ENCODE results near the gene GOLGA2.
"Not testable (repeated sequence)": the region's sequence is repeated elsewhere in the genome, so short reads cannot be mapped to it uniquely, and the experiment has no call there.

Gene GOLGA2

DNA sequence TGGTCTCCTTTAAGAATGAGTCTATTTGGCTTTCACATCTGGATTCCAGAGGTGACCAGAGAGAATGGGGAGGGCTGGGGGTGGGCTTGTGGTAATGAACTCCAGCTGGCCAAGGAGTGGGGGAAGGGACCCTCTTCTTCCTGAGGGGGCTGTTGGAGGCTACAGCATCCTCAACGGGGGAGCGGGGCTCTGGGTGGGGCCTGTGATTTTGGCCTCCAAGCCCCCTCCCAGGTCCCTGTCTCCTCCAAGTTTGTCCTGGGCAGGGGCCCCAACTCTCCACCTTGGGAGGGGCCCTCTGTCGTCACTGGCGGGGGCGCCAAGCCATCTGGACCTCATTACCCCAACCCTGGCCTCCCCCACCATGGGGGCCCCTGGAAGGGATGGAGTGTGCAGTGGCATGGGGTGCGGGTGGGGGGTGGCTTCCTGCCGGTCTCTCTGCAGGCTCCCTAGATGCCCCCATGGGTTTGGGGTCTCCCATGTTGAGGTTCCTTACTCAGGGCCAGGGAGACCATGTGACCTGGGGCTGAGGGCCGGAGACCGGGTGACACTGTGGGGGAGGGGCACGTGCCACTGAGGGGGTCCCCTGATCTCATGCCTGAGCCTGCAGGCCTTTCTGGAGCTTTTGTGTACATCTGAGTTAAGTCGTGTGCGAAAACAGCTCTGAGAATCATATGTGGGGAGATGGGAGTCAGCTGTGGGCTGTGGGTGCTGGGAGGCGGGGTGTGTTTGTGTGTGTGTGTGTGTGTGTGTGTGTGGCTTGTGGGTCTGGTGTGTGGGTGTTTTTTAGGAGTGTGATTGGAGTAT is 32.4 kb downstream of the GOLGA2 start:
- Histone ChIP-seq H3K9ac (ENCODE audit: low read depth in 1 of 2, low read length in 2 of 2) (no peak overlapping the region), H3K4me1 (ENCODE audit: control insufficient read depth in 2 of 2, insufficient read depth in 2 of 2, low read length in 2 of 2) (no peaks in the 10 kb centered on the region), H3K27me3 (ENCODE audit: control insufficient read depth in 2 of 2, insufficient read depth in 2 of 2, low read length in 2 of 2) (no peaks in the 10 kb centered on the region), H3K9me3 (ENCODE audit: control insufficient read depth in 2 of 2, low read length in 2 of 2) (no peaks in the 10 kb centered on the region), H3K36me3 (ENCODE audit: control insufficient read depth in 2 of 2, insufficient read depth in 2 of 2, low read length in 2 of 2) (no peaks in the 10 kb centered on the region), H3K27ac (ENCODE audit: low read depth in 2 of 2, low read length in 2 of 2) (peak overlapping the region; percentile 48 to 70), H3K4me3 (ENCODE audit: low read length in 2 of 2) (no peak overlapping the region)

DNA sequence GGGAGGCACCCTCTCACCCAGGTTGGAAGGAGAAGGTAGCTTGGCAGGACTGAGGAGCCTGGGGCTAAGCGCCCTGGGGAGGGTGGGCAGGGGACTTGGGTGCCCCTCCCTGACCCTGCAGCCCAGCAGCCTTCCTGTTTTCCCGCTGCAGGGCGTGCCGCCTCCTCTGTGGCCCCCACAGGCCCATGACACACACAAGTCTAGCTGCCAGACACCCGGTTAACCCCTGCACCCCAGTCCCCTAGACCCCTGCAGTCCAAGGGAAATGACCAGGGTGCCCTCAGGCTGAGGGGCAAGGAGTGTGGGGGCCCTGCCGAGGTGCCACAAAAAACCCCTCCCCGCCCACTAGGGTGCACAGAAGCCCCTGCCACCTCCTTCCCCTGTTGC is 33.0 kb downstream of the GOLGA2 start:
- Histone ChIP-seq H3K36me3 (ENCODE audit: control insufficient read depth in 2 of 2, insufficient read depth in 2 of 2, low read length in 2 of 2) (no peaks in the 10 kb centered on the region), H3K9me3 (ENCODE audit: control insufficient read depth in 2 of 2, low read length in 2 of 2) (no peaks in the 10 kb centered on the region), H3K4me3 (ENCODE audit: low read length in 2 of 2) (no peak overlapping the region)

DNA sequence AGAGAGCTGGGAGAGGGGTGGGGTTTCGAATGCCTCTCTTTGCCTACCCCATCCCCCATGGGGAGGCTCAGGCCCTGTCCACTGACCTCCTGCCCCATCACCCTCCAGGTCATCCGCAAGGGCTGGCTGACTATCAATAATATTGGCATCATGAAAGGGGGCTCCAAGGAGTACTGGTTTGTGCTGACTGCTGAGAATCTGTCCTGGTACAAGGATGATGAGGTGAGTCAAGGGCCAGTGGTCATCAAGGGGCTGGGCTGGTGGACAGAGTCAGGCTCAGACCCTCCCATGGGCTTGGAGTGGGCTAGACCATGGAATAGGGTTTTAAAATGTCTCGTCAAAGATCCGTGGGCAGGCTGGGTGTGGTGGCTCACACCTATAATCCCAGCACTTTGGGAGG is 33.7 kb downstream of the GOLGA2 start:
- H3K4me3 ChIP-seq (ENCODE audit: low read length in 2 of 2): no peak overlapping the region
- H3K27ac ChIP-seq (ENCODE audit: low read depth in 2 of 2, low read length in 2 of 2): no peak overlapping the region
- H3K4me1 ChIP-seq (ENCODE audit: control insufficient read depth in 2 of 2, insufficient read depth in 2 of 2, low read length in 2 of 2): no peaks in the 10 kb centered on the region
- no peaks in the 10 kb centered on the region for H3K36me3 ChIP-seq (ENCODE audit: control insufficient read depth in 2 of 2, insufficient read depth in 2 of 2, low read length in 2 of 2)
- H3K27me3 ChIP-seq (ENCODE audit: control insufficient read depth in 2 of 2, insufficient read depth in 2 of 2, low read length in 2 of 2): no peaks in the 10 kb centered on the region
- no peaks in the 10 kb centered on the region for H3K9me3 ChIP-seq (ENCODE audit: control insufficient read depth in 2 of 2, low read length in 2 of 2)
- H3K9ac ChIP-seq (ENCODE audit: low read depth in 1 of 2, low read length in 2 of 2): no peak overlapping the region

More for the DNA sequence above, 33.0 kb downstream of the GOLGA2 start:
- Histone ChIP-seq H3K27me3 (ENCODE audit: control insufficient read depth in 2 of 2, insufficient read depth in 2 of 2, low read length in 2 of 2) (no peaks in the 10 kb centered on the region), H3K9ac (ENCODE audit: low read depth in 1 of 2, low read length in 2 of 2) (no peak overlapping the region), H3K27ac (ENCODE audit: low read depth in 2 of 2, low read length in 2 of 2) (peak overlapping the region; percentile 38 to 48), H3K4me1 (ENCODE audit: control insufficient read depth in 2 of 2, insufficient read depth in 2 of 2, low read length in 2 of 2) (no peaks in the 10 kb centered on the region)

DNA sequence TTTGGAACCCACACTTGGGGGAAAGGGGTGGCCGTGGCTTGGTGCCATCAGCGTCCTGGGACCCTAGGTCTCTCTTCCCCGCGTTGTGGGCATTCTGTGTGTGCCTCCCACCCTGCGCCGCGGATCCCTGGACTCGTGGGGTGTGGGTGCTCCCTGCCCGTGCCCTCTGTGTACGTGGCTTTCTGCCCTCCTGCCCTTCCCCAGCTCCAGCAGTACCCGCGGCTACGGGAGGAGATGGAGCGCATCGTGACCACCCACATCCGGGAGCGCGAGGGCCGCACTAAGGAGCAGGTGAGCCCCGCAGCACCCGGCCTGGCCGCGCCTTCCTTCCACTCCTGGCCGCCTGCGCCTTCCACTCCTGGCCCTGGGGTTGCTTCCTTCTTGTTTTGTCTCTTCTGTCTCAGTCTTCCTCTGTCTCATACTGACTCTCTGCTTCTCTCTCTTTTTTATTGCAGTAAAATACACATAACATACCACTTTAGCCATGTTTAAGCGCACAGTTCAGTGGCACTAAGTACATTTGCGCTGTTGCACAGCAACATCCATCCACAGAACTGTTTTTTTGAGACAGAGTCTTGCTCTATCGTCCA is 41.9 kb downstream of the GOLGA2 start:
- no peaks in the 10 kb centered on the region for H3K36me3 ChIP-seq (ENCODE audit: control insufficient read depth in 2 of 2, insufficient read depth in 2 of 2, low read length in 2 of 2)
- H3K27me3 ChIP-seq (ENCODE audit: control insufficient read depth in 2 of 2, insufficient read depth in 2 of 2, low read length in 2 of 2): no peaks in the 10 kb centered on the region
- H3K27ac ChIP-seq (ENCODE audit: low read depth in 2 of 2, low read length in 2 of 2): no peak overlapping the region
- no peaks in the 10 kb centered on the region for H3K4me1 ChIP-seq (ENCODE audit: control insufficient read depth in 2 of 2, insufficient read depth in 2 of 2, low read length in 2 of 2)
- H3K9me3 ChIP-seq (ENCODE audit: control insufficient read depth in 2 of 2, low read length in 2 of 2): no peaks in the 10 kb centered on the region
- no peak overlapping the region for H3K4me3 ChIP-seq (ENCODE audit: low read length in 2 of 2)
- no peak overlapping the region for H3K9ac ChIP-seq (ENCODE audit: low read depth in 1 of 2, low read length in 2 of 2)

DNA sequence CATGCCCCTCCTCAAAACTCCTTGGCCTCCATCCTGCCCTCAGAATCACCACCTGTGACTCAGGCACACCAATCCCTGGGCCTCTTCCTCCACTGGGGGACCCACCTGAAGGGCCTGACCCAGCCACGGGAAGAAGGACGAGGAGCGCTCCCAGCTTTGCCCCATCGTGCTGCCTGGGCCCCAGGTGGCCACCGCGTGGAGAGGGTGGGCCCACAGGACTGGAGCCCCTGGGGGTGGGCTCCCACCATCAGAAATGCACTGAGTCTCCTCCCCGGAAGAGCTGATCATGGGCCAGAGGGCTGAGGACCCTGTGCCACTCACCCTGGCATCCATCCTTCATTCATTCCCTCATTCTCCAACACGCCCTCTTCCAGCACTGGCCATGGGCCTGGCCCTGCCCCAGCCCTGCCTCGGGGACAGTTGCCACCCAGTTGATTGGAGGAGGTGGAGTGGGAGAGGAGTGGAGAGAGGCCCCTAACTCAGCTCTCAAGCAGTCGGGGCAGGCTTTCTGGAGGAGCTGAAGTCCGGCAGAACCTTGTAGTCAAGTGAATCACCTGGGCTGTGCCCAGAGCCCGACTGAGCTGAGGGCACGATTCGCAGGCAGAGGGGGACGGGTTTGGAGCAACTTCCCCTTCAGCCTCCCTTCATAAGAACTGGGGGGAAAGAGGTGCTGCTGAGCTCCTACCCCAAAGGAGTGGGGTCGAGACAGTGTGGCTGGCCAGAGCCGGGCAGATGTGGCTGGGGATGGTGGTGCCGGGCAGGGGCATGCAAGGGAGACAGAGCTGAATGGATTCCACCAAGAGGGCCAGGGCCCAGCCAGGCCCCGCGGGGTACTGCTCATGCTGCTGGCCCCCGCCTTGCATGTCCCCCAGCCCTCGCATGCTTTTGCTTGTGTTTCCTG is 43.0 kb downstream of the GOLGA2 start:
- H3K4me3 ChIP-seq (ENCODE audit: low read length in 2 of 2): no peak overlapping the region
- H3K9me3 ChIP-seq (ENCODE audit: control insufficient read depth in 2 of 2, low read length in 2 of 2): no peaks in the 10 kb centered on the region
- no peak overlapping the region for H3K27ac ChIP-seq (ENCODE audit: low read depth in 2 of 2, low read length in 2 of 2)
- no peaks in the 10 kb centered on the region for H3K36me3 ChIP-seq (ENCODE audit: control insufficient read depth in 2 of 2, insufficient read depth in 2 of 2, low read length in 2 of 2)
- H3K4me1 ChIP-seq (ENCODE audit: control insufficient read depth in 2 of 2, insufficient read depth in 2 of 2, low read length in 2 of 2): no peaks in the 10 kb centered on the region
- no peak overlapping the region for H3K9ac ChIP-seq (ENCODE audit: low read depth in 1 of 2, low read length in 2 of 2)
- no peaks in the 10 kb centered on the region for H3K27me3 ChIP-seq (ENCODE audit: control insufficient read depth in 2 of 2, insufficient read depth in 2 of 2, low read length in 2 of 2)

DNA sequence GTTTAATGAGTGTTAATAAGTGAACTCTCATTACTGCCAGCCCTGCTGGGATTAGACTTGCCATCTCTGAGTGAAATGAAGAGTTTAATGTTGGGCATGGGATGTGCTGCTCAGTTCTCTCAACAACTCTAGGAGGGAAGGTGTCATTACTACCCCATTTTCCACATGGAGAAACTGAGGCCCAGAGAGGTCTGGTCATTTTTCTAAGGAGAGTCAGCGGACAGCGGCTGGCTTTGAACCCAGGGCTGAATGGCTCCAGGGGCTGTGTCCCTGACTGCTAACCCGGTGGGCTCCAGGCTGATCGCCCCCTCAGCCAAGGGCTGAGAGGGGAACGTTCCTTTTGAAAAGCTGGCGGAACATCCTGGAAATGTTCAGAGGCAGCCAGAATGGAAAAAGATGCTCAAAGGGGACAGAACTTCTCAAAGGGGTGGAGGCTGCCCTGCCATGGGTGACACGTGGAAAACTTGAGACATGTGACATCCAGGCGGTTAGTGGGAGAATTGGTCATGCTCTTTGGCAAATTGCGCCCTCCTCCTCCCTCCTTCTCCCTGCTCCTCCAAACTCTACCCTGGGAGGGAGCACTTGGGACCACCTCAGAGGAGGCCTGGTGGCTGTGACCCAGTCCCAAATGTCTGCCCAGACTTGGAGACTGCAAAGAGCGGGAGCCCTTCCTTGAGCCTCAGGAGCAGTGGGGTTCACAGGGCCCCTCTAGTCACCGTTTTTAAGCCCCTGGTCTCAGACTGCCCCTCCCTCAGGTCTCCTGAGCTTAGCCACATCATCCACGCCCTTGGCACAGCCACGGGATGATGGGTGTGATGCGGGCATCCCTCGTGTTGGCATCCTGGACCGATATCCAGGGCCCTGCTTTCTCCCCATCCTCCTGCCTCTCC is 43.9 kb downstream of the GOLGA2 start:
- Histone ChIP-seq H3K36me3 (ENCODE audit: control insufficient read depth in 2 of 2, insufficient read depth in 2 of 2, low read length in 2 of 2) (no peaks in the 10 kb centered on the region), H3K4me1 (ENCODE audit: control insufficient read depth in 2 of 2, insufficient read depth in 2 of 2, low read length in 2 of 2) (no peaks in the 10 kb centered on the region), H3K9me3 (ENCODE audit: control insufficient read depth in 2 of 2, low read length in 2 of 2) (no peaks in the 10 kb centered on the region), H3K9ac (ENCODE audit: low read depth in 1 of 2, low read length in 2 of 2) (no peak overlapping the region), H3K27ac (ENCODE audit: low read depth in 2 of 2, low read length in 2 of 2) (no peak overlapping the region), H3K4me3 (ENCODE audit: low read length in 2 of 2) (no peak overlapping the region), H3K27me3 (ENCODE audit: control insufficient read depth in 2 of 2, insufficient read depth in 2 of 2, low read length in 2 of 2) (no peaks in the 10 kb centered on the region)

DNA sequence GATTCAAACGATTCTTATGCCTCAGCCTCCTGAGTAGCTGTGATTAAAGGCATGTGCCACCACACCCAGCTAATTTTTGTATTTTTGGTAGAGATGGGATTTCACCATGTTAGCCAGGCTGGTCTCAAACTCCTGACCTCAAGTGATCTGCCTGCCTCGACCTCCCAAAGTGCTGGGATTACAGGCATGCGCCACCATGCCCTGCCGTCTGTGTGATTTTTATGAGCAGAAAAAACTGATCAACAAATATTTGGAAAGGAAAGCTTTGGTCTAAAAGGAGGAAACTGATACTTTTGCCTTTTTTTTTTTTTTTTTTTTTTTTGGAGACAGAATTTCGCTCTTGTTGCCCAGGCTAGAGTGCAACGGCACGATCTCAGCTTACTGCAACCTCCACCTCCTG is 44.9 kb downstream of the GOLGA2 start:
- not testable (repeated sequence) for H3K4me3 ChIP-seq (ENCODE audit: low read length in 2 of 2); H3K27ac ChIP-seq (ENCODE audit: low read depth in 2 of 2, low read length in 2 of 2); H3K36me3 ChIP-seq (ENCODE audit: control insufficient read depth in 2 of 2, insufficient read depth in 2 of 2, low read length in 2 of 2); H3K9ac ChIP-seq (ENCODE audit: low read depth in 1 of 2, low read length in 2 of 2); H3K27me3 ChIP-seq (ENCODE audit: control insufficient read depth in 2 of 2, insufficient read depth in 2 of 2, low read length in 2 of 2); H3K9me3 ChIP-seq (ENCODE audit: control insufficient read depth in 2 of 2, low read length in 2 of 2); H3K4me1 ChIP-seq (ENCODE audit: control insufficient read depth in 2 of 2, insufficient read depth in 2 of 2, low read length in 2 of 2)

DNA sequence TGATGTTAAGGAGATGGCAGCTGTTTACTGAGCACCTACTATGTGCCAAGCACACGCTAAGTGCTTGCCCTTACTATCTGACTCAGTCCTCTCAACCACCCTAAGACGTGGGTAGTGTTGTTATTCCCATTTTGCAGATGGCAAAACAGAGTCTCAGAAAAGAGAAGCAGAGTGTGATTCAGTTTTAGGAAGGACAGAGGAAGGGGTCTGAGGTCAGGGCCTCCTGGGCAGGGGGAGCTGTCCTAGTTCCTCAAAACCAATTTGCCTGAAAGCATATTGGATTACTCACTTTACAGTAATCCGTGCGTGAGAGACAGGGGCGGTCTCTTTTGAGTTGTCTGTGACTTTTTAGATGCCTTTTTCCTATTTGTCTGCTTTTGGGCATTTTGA is 49.4 kb downstream of the GOLGA2 start:
- no peaks in the 10 kb centered on the region for H3K36me3 ChIP-seq (ENCODE audit: control insufficient read depth in 2 of 2, insufficient read depth in 2 of 2, low read length in 2 of 2)
- H3K27ac ChIP-seq (ENCODE audit: low read depth in 2 of 2, low read length in 2 of 2): no peak overlapping the region
- H3K4me3 ChIP-seq (ENCODE audit: low read length in 2 of 2): no peak overlapping the region
- H3K27me3 ChIP-seq (ENCODE audit: control insufficient read depth in 2 of 2, insufficient read depth in 2 of 2, low read length in 2 of 2): no peaks in the 10 kb centered on the region
- H3K4me1 ChIP-seq (ENCODE audit: control insufficient read depth in 2 of 2, insufficient read depth in 2 of 2, low read length in 2 of 2): no peaks in the 10 kb centered on the region
- no peak overlapping the region for H3K9ac ChIP-seq (ENCODE audit: low read depth in 1 of 2, low read length in 2 of 2)
- no peaks in the 10 kb centered on the region for H3K9me3 ChIP-seq (ENCODE audit: control insufficient read depth in 2 of 2, low read length in 2 of 2)

DNA sequence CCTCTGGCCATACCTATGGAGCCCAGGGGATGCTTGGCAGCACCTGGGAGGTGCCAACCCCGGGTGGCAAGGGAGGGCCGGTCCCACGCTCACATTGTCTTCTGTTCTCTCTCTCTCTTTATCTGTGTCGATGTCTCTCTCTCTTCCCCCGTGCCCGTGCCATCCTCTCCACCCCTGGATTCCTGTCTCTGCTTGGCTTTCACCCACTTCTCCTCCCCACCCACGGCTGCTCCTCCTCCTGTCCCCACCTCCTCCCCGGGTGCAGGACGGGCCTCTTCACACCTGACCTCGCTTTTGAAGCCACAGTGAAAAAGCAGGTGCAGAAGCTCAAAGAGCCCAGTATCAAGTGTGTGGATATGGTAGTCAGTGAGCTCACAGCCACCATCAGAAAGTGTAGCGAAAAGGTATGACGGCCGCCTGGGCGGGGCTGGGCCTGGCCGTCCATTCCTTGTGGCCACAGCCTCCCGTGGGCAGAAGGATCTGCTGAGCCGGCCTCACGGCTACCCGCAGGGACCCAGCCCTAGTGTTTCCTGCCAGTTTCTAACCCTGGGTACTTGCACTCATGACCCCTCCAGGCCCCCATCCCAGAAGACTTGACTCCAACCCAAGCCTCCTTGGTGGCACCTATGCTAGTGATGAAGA is 49.9 kb downstream of the GOLGA2 start:
- no peaks in the 10 kb centered on the region for H3K27me3 ChIP-seq (ENCODE audit: control insufficient read depth in 2 of 2, insufficient read depth in 2 of 2, low read length in 2 of 2)
- H3K9ac ChIP-seq (ENCODE audit: low read depth in 1 of 2, low read length in 2 of 2): no peak overlapping the region
- no peak overlapping the region for H3K27ac ChIP-seq (ENCODE audit: low read depth in 2 of 2, low read length in 2 of 2)
- H3K9me3 ChIP-seq (ENCODE audit: control insufficient read depth in 2 of 2, low read length in 2 of 2): no peaks in the 10 kb centered on the region
- no peaks in the 10 kb centered on the region for H3K4me1 ChIP-seq (ENCODE audit: control insufficient read depth in 2 of 2, insufficient read depth in 2 of 2, low read length in 2 of 2)
- H3K36me3 ChIP-seq (ENCODE audit: control insufficient read depth in 2 of 2, insufficient read depth in 2 of 2, low read length in 2 of 2): no peaks in the 10 kb centered on the region
- H3K4me3 ChIP-seq (ENCODE audit: low read length in 2 of 2): no peak overlapping the region

All from mucosa of rectum (tissue), 2 donors.